GM19467 (cell line): Measurements from ENCODE around the gene ARHGAP5.
"Not testable (repeated sequence)": the region's sequence is repeated elsewhere in the genome, so short reads cannot be mapped to it uniquely, and the experiment has no call there.

Source experiments
- ATAC-seq: cut with Tn5 transposase; IDR thresholded peaks from one replicate; pipeline ENCODE4 v1.9.1; 2021; ENCODE audit warnings: mild to moderate bottlenecking, moderate library complexity; ENCODE audit not compliant: unreplicated experiment

Gene ARHGAP5

DNA sequence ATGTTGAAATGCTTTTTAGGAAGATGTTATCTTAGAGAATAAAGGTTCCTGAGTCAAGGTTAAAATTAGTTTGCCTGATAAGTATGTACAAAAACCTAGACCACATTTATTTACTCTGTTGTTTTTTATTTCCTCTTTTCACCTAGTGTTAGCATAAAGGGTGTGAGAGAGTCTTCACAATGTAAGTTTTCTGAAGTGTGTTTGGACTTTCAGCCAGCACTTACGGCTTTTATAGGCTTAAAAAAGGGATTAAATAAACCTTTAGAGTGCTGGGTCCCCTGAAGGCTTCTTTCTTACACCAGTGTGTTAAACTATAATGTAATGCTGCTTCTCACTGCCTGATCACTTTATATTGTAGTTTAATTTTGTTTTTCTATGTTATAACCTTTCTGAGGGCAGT, 27.2 kb downstream of the ARHGAP5 start:
- no peak for ATAC-seq

DNA sequence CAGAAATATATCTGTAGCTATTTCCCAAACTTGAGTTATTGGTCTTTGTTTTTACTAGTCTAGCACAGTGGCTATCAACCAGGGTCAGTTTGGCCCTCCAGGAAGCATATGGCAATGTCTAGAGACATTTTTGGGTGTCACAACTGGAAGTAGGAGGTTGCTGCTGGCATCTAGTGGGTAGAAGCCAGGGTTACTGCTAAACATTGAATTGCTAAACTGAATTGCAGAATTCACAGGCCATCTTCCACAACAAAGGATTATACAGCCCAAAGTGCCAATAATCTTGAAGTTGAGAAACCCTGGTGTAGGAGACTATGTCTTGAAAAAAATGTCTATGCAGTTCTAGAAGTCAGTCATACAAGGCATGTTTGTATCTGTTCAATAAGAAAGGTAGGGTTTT, 27.7 kb downstream of the ARHGAP5 start:
- ATAC-seq: no peak

DNA sequence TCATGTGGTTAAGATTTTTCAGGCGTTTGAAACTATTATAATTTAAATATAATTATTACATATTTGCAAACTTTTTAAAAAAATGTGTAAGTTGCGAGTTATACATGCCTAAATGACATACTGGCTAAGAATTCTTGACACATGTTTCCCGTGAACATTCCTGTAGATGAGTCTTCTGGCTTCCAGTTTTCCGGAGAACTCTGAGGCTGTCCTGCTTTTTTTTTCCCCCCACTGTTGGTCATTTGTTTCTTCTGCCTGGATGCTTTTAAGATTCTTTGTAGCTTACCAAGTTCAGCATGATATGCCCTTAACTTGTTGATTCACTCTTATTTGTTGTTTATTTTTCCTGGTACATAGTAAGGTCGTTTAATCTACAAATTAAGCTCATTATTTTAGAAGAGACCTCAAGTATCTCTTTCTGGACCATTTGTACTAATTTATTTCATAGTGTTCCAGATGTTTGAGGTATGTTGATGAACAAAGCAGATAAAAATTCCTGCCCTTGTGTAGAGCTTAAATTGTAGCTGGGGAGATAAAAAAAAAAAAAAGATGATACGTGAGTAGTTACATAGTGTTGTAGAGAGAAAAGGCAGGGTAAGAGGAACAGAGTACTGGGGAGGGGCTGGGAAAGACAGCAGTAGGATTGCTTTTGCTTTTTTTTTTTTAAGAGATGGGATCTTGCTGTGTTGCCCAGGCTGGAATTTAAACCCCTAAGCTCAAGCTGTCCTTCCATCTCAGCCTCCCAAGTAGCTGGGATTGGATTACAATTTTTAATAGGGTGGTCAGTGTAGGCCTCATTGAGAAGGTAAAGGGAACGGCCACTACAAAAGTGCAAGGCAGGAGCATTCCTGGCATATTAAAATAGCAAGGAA, 32.8 kb downstream of the ARHGAP5 start:
- ATAC-seq: no peak

DNA sequence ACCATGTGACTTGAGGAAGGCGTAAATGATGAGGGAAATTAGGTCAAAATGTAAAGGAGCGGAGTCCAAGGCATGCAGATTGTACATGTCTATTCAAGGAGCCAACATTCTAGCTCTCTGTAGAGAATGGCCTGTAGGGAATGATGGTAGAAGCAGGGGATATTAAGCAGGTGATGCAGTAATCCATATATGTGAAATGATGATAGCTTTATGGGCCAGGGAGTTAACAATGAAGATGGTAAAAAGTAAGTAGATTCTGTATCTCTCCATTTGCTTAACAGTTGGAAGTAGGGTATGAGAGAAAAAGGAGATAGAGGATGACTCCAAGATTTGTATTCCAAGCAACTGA, 33.4 kb downstream of the ARHGAP5 start:
- ATAC-seq: no peak

DNA sequence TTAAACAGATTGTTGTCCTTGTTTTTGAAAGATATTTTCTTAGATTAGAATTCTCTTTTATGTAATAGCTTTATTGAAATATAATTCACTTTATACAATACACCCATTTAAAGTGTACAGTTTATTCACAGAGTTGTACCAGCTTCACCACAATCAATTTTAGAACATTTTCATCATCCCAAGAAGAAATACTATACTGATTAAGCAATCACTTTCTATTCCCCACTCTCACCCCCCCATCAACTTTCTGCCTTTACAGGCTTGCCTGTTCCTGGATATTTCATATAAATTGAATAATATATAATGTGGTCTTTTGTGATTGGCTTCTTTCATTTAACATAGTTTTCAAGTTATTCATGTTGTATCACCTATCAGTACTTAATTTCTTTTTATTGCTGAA, 44.4 kb downstream of the ARHGAP5 start:
- no peak for ATAC-seq

DNA sequence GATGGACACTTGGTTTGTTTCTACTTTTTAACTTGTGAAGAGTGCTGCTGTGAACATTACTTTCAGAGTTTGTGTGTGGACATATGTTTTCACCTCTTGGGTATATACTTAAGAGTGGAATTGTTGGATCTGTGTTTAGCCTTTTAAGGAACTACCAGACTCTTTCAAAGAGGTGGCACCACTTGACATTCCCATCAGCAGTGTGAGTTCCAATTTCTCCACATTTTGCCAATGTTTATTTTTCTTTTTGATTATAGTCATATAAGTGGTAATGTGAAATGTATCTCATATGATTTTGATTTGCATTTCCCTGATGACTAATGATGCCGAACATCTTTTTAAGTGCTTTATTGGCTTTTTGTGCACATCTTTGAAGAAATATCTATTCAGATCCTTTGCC, 44.8 kb downstream of the ARHGAP5 start:
- no peak for ATAC-seq

DNA sequence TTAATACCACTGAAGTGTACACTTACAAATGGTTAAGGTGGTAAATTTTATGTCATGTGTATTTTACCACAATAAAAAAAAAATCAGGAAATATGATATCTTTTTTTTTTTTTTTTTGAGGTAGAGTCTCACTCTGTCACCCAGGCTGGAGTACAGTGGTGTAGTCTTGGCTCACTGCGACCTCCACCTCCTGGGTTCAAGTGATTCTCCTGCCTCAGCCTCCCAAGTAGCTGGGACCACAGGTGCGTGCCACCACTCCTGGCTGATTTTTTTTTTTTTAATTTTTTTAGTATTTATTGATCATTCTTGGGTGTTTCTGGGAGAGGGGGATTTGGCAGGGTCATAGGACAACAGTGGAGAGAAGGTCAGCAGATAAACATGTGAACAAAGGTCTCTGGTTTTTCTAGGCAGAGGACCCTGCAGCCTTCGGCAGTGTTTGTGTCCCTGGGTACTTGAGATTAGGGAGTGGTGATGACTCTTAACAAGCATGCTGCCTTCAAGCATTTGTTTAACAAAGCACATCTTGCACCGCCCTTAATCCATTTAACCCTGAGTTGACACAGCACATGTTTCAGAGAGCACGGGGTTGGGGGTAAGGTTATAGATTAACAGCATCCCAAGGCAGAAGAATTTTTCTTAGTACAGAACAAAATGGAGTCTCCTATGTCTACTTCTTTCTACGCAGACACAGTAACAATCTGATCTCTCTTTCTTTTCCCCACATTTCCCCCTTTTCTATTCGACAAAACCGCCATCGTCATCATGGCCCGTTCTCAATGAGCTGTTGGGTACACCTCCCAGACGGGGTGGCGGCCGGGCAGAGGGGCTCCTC, 50.0 kb downstream of the ARHGAP5 start:
- not testable (repeated sequence) for ATAC-seq

DNA sequence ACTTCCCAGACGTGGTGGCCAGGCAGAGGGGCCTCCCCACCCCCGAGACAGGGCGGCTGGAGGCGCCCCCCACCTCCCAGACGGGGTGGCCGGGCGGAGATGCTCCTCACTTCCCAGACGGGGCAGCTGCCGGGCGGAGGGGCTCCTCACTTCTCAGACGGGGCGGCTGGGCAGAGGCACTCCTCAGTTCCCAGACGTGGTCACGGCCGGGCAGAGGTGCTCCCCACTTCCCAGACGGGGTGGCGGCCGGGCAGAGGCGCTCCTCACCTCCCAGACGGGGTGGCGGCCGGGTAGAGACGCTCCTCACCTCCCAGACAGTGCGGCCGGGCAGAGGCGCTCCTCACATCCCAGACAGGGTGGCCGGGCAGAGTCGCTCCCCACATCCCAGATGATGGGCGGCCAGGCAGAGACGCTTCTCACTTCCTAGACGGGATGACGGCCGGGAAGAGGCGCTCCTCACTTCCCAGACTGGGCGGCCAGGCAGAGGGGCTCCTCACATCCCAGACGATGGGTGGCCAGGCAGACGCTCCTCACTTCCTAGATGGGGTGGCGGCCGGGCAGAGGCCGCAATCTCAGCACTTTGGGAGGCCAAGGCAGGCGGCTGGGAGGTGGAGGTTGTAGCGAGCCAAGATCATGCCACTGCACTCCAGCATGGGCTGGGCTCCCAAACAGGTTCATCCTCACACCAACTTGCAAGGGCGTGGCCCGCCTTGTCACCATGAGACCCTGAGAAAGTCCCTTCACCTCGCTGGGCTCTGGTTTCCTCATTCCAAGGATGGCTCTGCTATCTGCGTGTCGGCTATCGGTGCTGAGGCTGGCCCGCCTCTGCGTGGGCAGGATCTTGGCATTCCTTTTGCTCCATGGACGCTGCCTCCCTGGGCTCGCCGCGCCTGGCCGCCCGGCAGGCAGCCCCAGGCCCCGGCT, 50.9 kb downstream of the ARHGAP5 start:
- ATAC-seq: not testable (repeated sequence)

DNA sequence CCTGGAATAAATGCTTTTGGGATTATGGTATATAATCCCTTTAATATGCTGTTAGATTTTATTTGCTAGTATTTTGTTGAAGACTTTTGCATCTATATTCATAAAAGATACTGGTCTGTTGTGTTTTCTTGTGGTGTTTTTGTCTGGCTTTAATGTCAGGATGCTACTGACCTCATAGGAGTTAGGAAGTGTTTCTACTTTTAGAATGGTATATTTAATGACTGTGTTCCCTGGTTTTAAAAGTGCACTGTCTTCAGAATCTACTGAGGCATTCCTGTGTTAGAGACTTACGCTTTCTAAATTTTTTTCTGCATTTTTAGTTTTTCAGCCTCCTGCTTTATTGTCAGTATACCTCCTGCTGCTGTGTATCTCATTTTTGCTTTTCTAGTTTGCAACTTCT, 51.6 kb downstream of the ARHGAP5 start:
- ATAC-seq: no peak

DNA sequence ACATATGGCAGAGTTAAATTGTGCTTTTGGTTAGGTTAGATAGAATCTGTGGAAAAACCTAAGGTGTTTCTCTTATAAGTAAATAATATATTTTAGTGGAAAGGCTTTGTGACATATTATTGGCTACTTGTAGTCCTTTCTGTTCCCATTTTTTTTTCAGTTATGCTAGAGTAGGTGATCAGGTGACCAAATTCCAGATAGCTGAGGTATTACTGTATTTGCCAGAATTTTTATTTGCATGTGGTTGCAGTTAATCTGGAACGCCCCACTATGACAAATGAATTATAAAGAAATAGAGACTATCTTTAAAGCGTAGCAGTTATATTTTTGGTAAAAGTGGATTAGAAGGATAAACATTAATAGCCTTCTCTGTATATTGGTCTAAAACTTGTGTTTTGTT, 52.0 kb downstream of the ARHGAP5 start:
- ATAC-seq: no peak

DNA sequence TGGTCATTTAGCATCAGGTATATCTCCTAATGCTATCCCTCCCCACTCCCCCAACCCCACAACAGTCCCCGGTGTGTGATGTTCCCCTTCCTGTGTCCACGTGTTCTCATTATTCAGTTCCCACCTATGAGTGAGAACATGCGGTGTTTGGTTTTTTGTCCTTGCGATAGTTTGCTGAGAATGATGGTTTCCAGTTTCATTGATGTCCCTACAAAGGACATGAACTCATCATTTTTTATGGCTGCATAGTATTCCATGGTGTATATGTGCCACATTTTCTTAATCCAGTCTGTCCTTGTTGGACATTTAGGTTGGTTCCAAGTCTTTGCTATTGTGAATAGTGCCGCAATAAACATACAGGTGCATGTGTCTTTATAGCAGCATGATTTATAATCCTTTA, 54.6 kb downstream of the ARHGAP5 start:
- not testable (repeated sequence) for ATAC-seq

DNA sequence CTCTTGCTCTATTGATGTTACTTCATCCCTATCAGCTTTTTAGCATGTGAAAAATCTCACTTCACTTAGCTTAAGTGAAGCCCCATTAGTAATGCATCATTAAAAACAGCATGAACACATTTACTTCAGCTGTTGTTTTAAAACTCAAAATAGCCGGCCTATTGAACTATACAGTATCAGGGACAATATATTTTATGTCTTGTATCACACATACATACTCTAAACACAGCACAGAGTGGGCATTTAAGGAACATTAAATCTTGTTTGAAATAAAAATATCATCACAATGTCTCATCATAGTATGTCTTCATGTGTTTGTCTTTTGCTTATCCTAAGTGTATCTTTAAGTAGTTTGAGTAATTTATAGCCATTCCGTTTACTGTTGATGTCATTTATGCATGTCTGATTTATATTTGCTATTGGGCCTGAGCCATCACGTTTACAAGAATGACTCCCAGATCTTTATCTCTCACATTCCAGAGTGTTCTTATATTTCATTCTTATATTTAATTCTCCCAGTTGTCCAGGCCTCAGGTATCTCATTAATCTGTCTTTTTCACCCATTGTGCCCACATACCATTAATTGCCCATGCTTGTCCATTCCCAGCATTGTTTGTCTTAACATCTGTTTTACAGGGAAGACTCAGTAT, 57.5 kb downstream of the ARHGAP5 start:
- no peak for ATAC-seq

DNA sequence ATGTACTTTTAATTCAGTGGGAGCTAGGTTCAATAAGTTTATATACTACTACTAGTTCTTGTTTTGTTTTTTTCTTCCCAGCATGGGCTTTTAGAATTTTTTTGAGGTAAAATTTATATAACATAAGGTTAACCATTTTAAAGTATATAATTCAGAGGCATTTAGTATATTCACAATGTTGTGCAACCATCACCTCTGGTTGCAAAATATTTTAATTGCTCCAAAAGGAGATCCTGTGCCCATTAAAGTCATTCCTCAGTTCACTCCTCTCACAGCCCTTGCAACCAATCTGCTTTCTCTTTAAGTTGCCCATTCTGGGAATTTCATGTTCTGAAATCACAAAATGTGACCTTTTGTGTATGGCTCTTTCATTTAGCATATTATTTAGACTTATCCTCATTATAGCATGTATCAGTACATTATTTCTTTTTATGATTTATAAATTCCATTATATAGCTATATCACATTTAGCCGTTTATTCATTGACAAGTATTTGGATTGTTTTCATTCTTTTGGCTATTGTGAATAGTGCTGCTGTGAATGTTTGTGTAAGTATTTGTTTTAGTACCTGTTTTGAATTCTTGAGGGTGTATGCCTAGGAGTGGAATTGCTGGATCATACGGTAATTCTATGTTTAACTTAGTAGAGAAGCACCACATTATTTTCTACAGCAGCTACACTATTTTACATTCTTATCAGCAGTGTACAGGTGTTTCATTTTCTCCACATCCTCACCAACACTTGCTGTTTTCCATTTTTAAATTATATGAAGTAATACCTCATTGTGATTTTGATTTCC, 59.1 kb downstream of the ARHGAP5 start:
- no peak for ATAC-seq

DNA sequence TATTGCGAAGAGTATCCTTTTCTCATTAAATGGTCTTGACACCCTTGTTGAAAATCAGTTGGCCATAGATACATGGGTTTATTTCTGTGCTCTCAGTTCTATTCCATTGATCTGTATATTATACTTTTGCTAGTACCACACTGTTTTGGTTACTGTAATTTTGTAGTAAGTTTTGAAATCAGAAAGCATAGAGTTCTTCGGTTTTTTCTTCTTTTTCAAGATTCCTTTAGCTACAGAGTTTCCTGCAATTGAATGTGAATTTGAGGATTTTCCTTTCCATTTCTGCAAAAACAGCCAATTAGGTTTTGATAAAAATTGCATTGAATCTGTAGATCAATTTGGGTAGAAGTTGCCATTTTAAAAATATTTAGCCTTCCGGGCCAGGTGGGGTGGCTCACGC, 60.2 kb downstream of the ARHGAP5 start:
- ATAC-seq: no peak

DNA sequence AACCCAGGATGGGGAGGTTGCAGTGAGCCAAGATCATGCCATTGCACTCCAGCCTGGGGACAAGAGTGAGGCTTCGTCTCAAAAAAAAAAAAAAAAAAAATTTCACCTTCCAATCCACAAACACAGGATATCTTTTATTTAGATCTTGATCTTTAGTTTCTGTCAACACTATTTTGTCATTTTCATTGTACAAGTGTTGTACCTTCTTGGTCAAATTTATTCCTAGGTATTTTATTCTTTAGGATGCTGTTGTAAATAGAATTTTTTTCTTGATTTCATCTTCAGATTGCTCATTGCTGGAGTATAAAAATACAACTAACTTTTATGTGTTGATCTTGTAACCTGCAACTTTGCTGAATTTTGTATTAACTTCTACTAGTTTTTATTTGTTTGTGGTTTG, 60.8 kb downstream of the ARHGAP5 start:
- no peak for ATAC-seq

DNA sequence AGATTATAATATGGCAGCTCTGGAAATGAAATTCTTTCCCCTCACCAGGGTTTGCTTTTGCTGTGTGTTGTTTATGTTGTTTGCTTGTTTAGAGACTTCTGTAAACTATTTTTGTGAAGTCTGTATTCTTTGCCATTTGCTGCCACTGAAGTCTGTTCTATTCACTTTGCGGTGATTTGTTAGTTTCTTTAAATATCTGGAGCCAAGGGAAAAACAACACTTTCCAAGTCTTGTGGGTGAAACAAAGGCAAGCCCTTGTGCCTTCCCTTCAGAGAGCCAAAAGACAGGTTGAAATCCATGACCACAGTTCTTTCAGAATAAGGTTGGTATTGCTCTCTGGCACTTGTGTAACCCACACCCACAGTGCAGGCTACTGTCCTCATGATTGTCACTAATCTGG, 65.2 kb downstream of the ARHGAP5 start:
- no peak for ATAC-seq

DNA sequence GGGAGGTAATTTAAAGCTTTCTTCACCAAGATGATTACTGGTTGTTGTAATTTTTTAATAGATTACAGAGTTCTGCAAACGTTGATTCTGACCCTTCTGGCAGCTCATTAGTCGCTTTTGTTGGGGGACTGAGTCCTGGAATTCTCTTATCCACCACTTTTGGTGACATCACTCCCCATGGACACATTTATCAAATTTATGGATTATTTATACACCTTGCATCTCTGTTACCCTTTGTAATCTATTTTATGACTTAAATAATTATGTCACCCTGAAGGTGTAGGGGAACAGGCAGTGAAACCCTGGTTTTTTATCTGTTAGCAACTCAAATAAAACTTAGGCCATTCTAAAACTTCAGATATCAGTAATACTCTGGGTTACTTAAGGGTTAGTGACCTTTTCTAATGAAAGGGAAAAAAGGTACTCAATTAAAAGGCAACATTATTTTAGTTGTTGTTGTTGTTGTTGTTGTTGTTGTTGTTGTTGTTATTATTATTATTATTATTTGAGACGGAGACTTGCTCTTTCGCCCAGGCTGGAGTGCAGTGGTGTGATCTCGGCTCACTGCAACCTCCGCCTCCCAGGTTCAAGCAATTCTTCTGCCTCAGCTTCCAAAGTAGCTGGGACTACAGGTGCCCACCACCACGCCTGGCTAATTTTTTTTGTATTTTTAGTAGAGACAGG, 65.8 kb downstream of the ARHGAP5 start:
- ATAC-seq: no peak

DNA sequence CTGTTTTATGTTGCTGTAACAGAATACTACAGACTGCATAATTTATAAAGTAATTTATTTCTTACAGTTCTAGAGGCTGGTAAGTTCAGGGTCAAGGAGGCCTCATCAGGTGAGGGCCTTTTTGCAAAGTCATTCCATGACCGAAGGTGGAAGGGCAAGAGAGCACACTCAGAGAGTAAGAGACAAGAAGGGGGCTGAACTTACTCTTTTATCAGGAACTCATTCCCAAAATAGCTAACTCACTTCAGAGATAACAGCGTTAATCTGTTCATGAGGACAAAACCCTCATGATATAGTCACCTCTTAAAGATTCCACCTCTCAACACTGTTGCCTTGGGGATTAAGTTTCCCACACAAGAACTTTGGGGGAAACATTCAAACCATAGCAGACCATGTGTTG, 73.3 kb downstream of the ARHGAP5 start:
- no peak for ATAC-seq

DNA sequence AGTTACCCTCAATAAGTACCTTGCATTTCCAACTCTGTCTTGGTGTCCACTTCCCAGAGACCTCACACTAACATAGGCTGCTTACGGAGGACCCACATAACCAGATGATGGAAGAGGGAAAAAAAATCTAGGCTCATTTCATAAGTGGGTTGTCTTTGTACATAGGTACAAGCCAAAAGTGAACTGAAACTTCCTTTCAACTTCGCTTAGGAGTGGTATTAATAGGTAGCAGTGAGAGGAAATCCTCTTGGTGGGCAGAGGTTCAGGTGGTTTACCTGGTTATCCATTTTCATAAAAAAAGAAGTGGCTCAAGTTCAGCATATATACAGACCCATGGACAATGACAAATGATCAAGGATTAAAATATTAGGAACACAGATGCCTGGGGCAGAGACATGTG, 88.9 kb downstream of the ARHGAP5 start:
- no peak for ATAC-seq
